HG02885 (cell line): ENCODE results near the gene TMEM186.
"Not testable (repeated sequence)": the region's sequence is repeated elsewhere in the genome, so short reads cannot be mapped to it uniquely, and the experiment has no call there.

Experiments
- ATAC-seq: cut with Tn5 transposase; IDR thresholded peaks from one replicate; pipeline ENCODE4 v1.9.1; 2021; ENCODE audit warnings: mild to moderate bottlenecking; ENCODE audit not compliant: unreplicated experiment, poor library complexity

TMEM186 gene

GRCh38 chr16:8814095-8814806 lies 16.8 kb upstream of the TMEM186 start:
- no peak for ATAC-seq

GRCh38 chr16:8812162-8812843 lies 14.9 kb upstream of the TMEM186 start:
- ATAC-seq = no peak

GRCh38 chr16:8808613-8809353 lies 11.3 kb upstream of the TMEM186 start:
- no peak for ATAC-seq

GRCh38 chr16:8808009-8808408 lies 10.6 kb upstream of the TMEM186 start:
- ATAC-seq = no peak

GRCh38 chr16:8807189-8807588 lies 9.8 kb upstream of the TMEM186 start:
- no peak for ATAC-seq

- no peak for ATAC-seq
Measured at GRCh38 chr16:8806272-8806983, 9.0 kb upstream of the TMEM186 start.

- no peak for ATAC-seq
Measured at GRCh38 chr16:8804313-8804712, 6.9 kb upstream of the TMEM186 start.

GRCh38 chr16:8803733-8804132 lies 6.3 kb upstream of the TMEM186 start:
- ATAC-seq = not testable (repeated sequence)

- no peak for ATAC-seq
Measured at GRCh38 chr16:8801701-8802100, 4.3 kb upstream of the TMEM186 start.

- ATAC-seq = no peak
Measured at GRCh38 chr16:8798535-8799157, 1.2 kb upstream of the TMEM186 start.

GRCh38 chr16:8798174-8798527 lies 712 bp upstream of the TMEM186 start:
- ATAC-seq = peak; percentile 1

GRCh38 chr16:8796469-8797363 lies 723 bp downstream of the TMEM186 start:
- peak; percentile 0 for ATAC-seq

- ATAC-seq = no peak
Measured at GRCh38 chr16:8795818-8796217, 1.6 kb downstream of the TMEM186 start.

GRCh38 chr16:8795091-8795490 lies 2.3 kb downstream of the TMEM186 start:
- ATAC-seq = no peak

- ATAC-seq = no peak
Measured at GRCh38 chr16:8788578-8789172, 8.8 kb downstream of the TMEM186 start.

- ATAC-seq = not testable (repeated sequence)
Measured at GRCh38 chr16:8786316-8786715, 11.1 kb downstream of the TMEM186 start.

- ATAC-seq = no peak
Measured at GRCh38 chr16:8785408-8785807, 12.0 kb downstream of the TMEM186 start.

- ATAC-seq = no peak
Measured at GRCh38 chr16:8782673-8783072, 14.8 kb downstream of the TMEM186 start.

GRCh38 chr16:8781797-8782196 lies 15.6 kb downstream of the TMEM186 start:
- ATAC-seq = no peak
